T-helper 1 cell (primary cell): Measurements from ENCODE around the gene SDK2.

Experiments used
- DNase-seq, 5 donors: peaks; one replicate each; pipeline ENCODE4 v3.0.0-alpha.2; 2012 to 2020

Gene SDK2

GRCh38 chr17:73552300-73553048 is 91.8 kb downstream of the SDK2 start:
- no peak for DNase-seq

- DNase-seq: no peak
Observed at GRCh38 chr17:73551759-73552158, 92.5 kb downstream of the SDK2 start.

- DNase-seq: no peak
Observed at GRCh38 chr17:73551144-73551543, 93.1 kb downstream of the SDK2 start.

- no peak for DNase-seq
Observed at GRCh38 chr17:73550556-73550955, 93.7 kb downstream of the SDK2 start.

GRCh38 chr17:73549841-73550430 is 94.3 kb downstream of the SDK2 start:
- DNase-seq: no peak

GRCh38 chr17:73548620-73549311 is 95.5 kb downstream of the SDK2 start:
- DNase-seq: no peak

GRCh38 chr17:73547790-73548189 is 96.5 kb downstream of the SDK2 start:
- no peak for DNase-seq

GRCh38 chr17:73546770-73547536 is 97.3 kb downstream of the SDK2 start:
- DNase-seq: no peak

- DNase-seq: no peak
Observed at GRCh38 chr17:73546114-73546513, 98.1 kb downstream of the SDK2 start.

- DNase-seq: no peak
Observed at GRCh38 chr17:73545109-73546032, 98.9 kb downstream of the SDK2 start.

- DNase-seq: no peak
Observed at GRCh38 chr17:73544333-73544732, 99.9 kb downstream of the SDK2 start.

- no peak for DNase-seq
Observed at GRCh38 chr17:73542323-73542722, 101.9 kb downstream of the SDK2 start.

GRCh38 chr17:73541561-73541981 is 102.7 kb downstream of the SDK2 start:
- no peak for DNase-seq

- DNase-seq: no peak
Observed at GRCh38 chr17:73541111-73541510, 103.1 kb downstream of the SDK2 start.

- DNase-seq: no peak
Observed at GRCh38 chr17:73539166-73539565, 105.1 kb downstream of the SDK2 start.

- DNase-seq: no peak
Observed at GRCh38 chr17:73538445-73538844, 105.8 kb downstream of the SDK2 start.

GRCh38 chr17:73536700-73537605 is 107.3 kb downstream of the SDK2 start:
- no peak for DNase-seq

- no peak for DNase-seq
Observed at GRCh38 chr17:73535746-73536145, 108.5 kb downstream of the SDK2 start.

GRCh38 chr17:73534209-73534909 is 109.9 kb downstream of the SDK2 start:
- no peak for DNase-seq

GRCh38 chr17:73533781-73534180 is 110.5 kb downstream of the SDK2 start:
- DNase-seq: no peak
